DOHH2 (cell line): ENCODE results near the gene GRK4.
A peak's percentile ranks its signal among the peaks of the same experiment; 100 is the strongest.

ENCODE experiments used
- H3F3A ChIP-seq: fragments of 200-600 bp; sonication (generic), shearing (Covaris generic); 2 replicates; pipeline ENCODE4 v1.6.0; 2016; ENCODE audit warnings: antibody characterized with exemption, mild to moderate bottlenecking; ENCODE audit not compliant: control insufficient read depth, insufficient read depth
- H3K27ac ChIP-seq: fragments of 200-600 bp; sonication (generic); 2 replicates; pipeline ENCODE4 v1.5.1; 2014; ENCODE audit warnings: low read depth, mild to moderate bottlenecking, low read length, moderate library complexity
- H3K27me3 ChIP-seq: fragments of 200-600 bp; sonication (generic); 2 replicates; pipeline ENCODE4 v1.6.1; 2014; ENCODE audit warnings: mild to moderate bottlenecking, low read length, mixed read lengths; ENCODE audit not compliant: control insufficient read depth
- H3K36me3 ChIP-seq: fragments of 200-600 bp; sonication (generic); 2 replicates; pipeline ENCODE4 v1.6.1; 2014; ENCODE audit warnings: mild to moderate bottlenecking, low read length, moderate library complexity, mixed read lengths; ENCODE audit not compliant: control insufficient read depth
- H3K4me1 ChIP-seq: fragments of 200-600 bp; sonication (generic); 2 replicates; pipeline ENCODE4 v1.6.1; 2014; ENCODE audit warnings: mild to moderate bottlenecking, low read length, mixed read lengths; ENCODE audit not compliant: control insufficient read depth
- H3K4me2 ChIP-seq: fragments of 200-600 bp; sonication (generic); 2 replicates; pipeline ENCODE4 v1.6.0; 2014; ENCODE audit warnings: mild to moderate bottlenecking, low read length, moderate library complexity
- H3K4me3 ChIP-seq: fragments of 200-600 bp; sonication (generic); 2 replicates; pipeline ENCODE4 v1.5.1; 2014; ENCODE audit warnings: mild to moderate bottlenecking, low read length, mixed read lengths
- H3K79me2 ChIP-seq: fragments of 200-600 bp; sonication (generic); 2 replicates; pipeline ENCODE4 v1.6.1; 2014; ENCODE audit warnings: mild to moderate bottlenecking, low read length, mixed read lengths; ENCODE audit not compliant: control insufficient read depth
- H3K9me2 ChIP-seq: fragments of 200-600 bp; sonication (generic); replicated peaks from 2 replicates; pipeline ENCODE4 v1.6.1; 2014; ENCODE audit warnings: mild to moderate bottlenecking, low read length, mixed read lengths; ENCODE audit not compliant: control insufficient read depth
- H3K9me3 ChIP-seq: fragments of 200-600 bp; sonication (generic); 2 replicates; pipeline ENCODE4 v1.6.1; 2014; ENCODE audit warnings: antibody characterized with exemption, low read length, mixed read lengths; ENCODE audit not compliant: control insufficient read depth, insufficient read depth
- H4K20me1 ChIP-seq: fragments of 200-600 bp; sonication (generic); 2 replicates; pipeline ENCODE4 v1.6.0; 2014; ENCODE audit warnings: low read depth, mild to moderate bottlenecking, antibody characterized with exemption, low read length, moderate library complexity; ENCODE audit not compliant: control insufficient read depth, insufficient read depth
- CTCF ChIP-seq: fragments of 200-600 bp; sonication (generic); IDR thresholded peaks from one replicate; pipeline ENCODE4 v1.5.1; 2014; ENCODE audit warnings: antibody characterized with exemption, mild to moderate bottlenecking, low read depth, low read length; ENCODE audit not compliant: poor library complexity, severe bottlenecking
- EZH2phosphoT487 ChIP-seq: fragments of 200-600 bp; sonication (generic); IDR thresholded peaks from 2 replicates; pipeline ENCODE4 v1.6.1; 2017; ENCODE audit warnings: borderline replicate concordance, mild to moderate bottlenecking, antibody characterized with exemption, low read length, moderate library complexity, mixed read lengths

Gene GRK4

GRCh38 chr4:3074078-3074845, 110.9 kb downstream of the GRK4 start, which contains the start of the genes HTT and HTT-AS:
TSS of gene HTT (plus strand) at chr4:3074681. CDS start at chr4:3074826, 145 bp downstream.
TSS of gene HTT-AS (minus strand) at chr4:3074538.
- Histone ChIP-seq H3K79me2 (peaks cover 45% of the 10 kb centered on the region), H3K9me3 (no peaks in the 10 kb centered on the region), H3K4me1 (peaks cover 36% of the 10 kb centered on the region), H3K36me3 (peaks cover 7% of the 10 kb centered on the region), H3F3A (peaks cover 25% of the 10 kb centered on the region), H4K20me1 (peaks cover 4% of the 10 kb centered on the region; the same call in 1 of the 2 replicates), H3K27ac (peak within 1 kb of the TSS; percentile 87), H3K9me2 (no peaks in the 10 kb centered on the region), H3K4me3 (peak within 1 kb of the TSS; percentile 86), H3K27me3 (no peaks in the 10 kb centered on the region), H3K4me2 (peak within 1 kb of the TSS; percentile 87)
- no peak for TF ChIP-seq EZH2phosphoT487
- TF ChIP-seq CTCF = peak; percentile 19

GRCh38 chr4:3074846-3075651, 111.7 kb downstream of the GRK4 start:
- TF ChIP-seq CTCF = no peak
- TF ChIP-seq EZH2phosphoT487 = no peak
- H3K9me3 ChIP-seq = no peaks in the 10 kb centered on the region
- peaks cover 13% of the 10 kb centered on the region for H3K36me3 ChIP-seq
- H3K27ac ChIP-seq = peak overlapping the region; percentile 87
- peak overlapping the region; percentile 86 for H3K4me3 ChIP-seq
- H4K20me1 ChIP-seq = peaks cover 4% of the 10 kb centered on the region; the same call in 1 of the 2 replicates
- H3K4me1 ChIP-seq = peaks cover 44% of the 10 kb centered on the region
- peaks cover 53% of the 10 kb centered on the region for H3K79me2 ChIP-seq
- no peaks in the 10 kb centered on the region for H3K9me2 ChIP-seq
- peak overlapping the region; percentile 84 for H3K4me2 ChIP-seq
- no peaks in the 10 kb centered on the region for H3K27me3 ChIP-seq
- peaks cover 25% of the 10 kb centered on the region for H3F3A ChIP-seq

GRCh38 chr4:3075652-3075981, 112.2 kb downstream of the GRK4 start:
- H3F3A ChIP-seq = peaks cover 25% of the 10 kb centered on the region
- H4K20me1 ChIP-seq = peaks cover 4% of the 10 kb centered on the region; the same call in 1 of the 2 replicates
- peak overlapping the region; percentile 84 for H3K4me2 ChIP-seq
- no peaks in the 10 kb centered on the region for H3K9me2 ChIP-seq
- TF ChIP-seq CTCF = no peak
- no peak for TF ChIP-seq EZH2phosphoT487
- H3K79me2 ChIP-seq = peaks cover 59% of the 10 kb centered on the region
- H3K4me3 ChIP-seq = peak overlapping the region; percentile 86
- H3K36me3 ChIP-seq = peaks cover 13% of the 10 kb centered on the region
- H3K27me3 ChIP-seq = no peaks in the 10 kb centered on the region
- peak overlapping the region; percentile 87 for H3K27ac ChIP-seq
- no peaks in the 10 kb centered on the region for H3K9me3 ChIP-seq
- peaks cover 50% of the 10 kb centered on the region for H3K4me1 ChIP-seq
